ENCODE results near the gene UBXN2A. TPM values are rescaled to one million over a fixed set of nuclear protein-coding genes. Genes with fewer than 3 reads are reported as not detected.

The UBXN2A gene
- total and polyA plus RNA-seq, 8 donors = 2.4 to 9.0 (median 4.8) TPM

GRCh38 chr2:24007693-24008092 is 67.4 kb downstream of the UBXN2A start:
- no peak for TF ChIP-seq CTCF (IDR thresholded peaks at IDR 0.05)
- no peak for ATAC-seq
- H3K4me3 ChIP-seq = no peak overlapping the region

GRCh38 chr2:24008672-24009366 is 68.6 kb downstream of the UBXN2A start:
- intact Hi-C loops (cut with DNase I) = no loop called here
- Histone ChIP-seq H3K36me3 (no peaks in the 10 kb centered on the region), H3K27me3 (peaks cover 0 to 13% (median 0%) of the 10 kb centered on the region in 4 donors), H3K4me3 (no peak overlapping the region), H3K27ac (no peak overlapping the region), H3K9me3 (no peaks in the 10 kb centered on the region), H3K4me1 (peaks cover 0 to 7% (median 0%) of the 10 kb centered on the region in 3 donors)
- TF ChIP-seq CTCF (IDR thresholded peaks at IDR 0.05) = no peak
- WGBS, 2 donors = 58 to 73% methylated on average over 13 of the region's 13 CpGs
- DNase-seq (no peak), FAIRE-seq (no peak), ATAC-seq (no peak)

More at GRCh38 chr2:24007693-24008092, 67.4 kb downstream of the UBXN2A start:
- no peaks in the 10 kb centered on the region for H3K36me3 ChIP-seq
- no peak for DNase-seq
- H3K27ac ChIP-seq = no peak overlapping the region
- peaks cover 0 to 13% (median 0%) of the 10 kb centered on the region in 4 donors for H3K27me3 ChIP-seq
- no peak for FAIRE-seq
- intact Hi-C loops (cut with DNase I) = no loop called here
- peaks cover 0 to 7% (median 0%) of the 10 kb centered on the region in 3 donors for H3K4me1 ChIP-seq
- H3K9me3 ChIP-seq = no peaks in the 10 kb centered on the region

- no peak for TF ChIP-seq CTCF (IDR thresholded peaks at IDR 0.05)
- ATAC-seq (no peak), DNase-seq (no peak), FAIRE-seq (no peak)
- peak overlapping the region in 1 of 4 donors; percentile 48 for H3K4me3 ChIP-seq
- H3K27ac ChIP-seq = no peak overlapping the region
- H3K27me3 ChIP-seq = peaks cover 0 to 13% (median 0%) of the 10 kb centered on the region in 4 donors
- H3K4me1 ChIP-seq = peaks cover 0 to 7% (median 0%) of the 10 kb centered on the region in 3 donors
- 44 to 47% methylated on average over 9 of the region's 9 CpGs for whole genome bisulfite sequencing, 2 donors
- H3K36me3 ChIP-seq = no peaks in the 10 kb centered on the region
- intact Hi-C loops (cut with DNase I) = no loop called here
- no peaks in the 10 kb centered on the region for H3K9me3 ChIP-seq
Observed at GRCh38 chr2:24009367-24009679, 69.1 kb downstream of the UBXN2A start.

GRCh38 chr2:24009680-24010476 is 69.6 kb downstream of the UBXN2A start, which contains the start of gene MFSD2B:
TSS of gene MFSD2B (plus strand) at chr2:24010085. CDS start at chr2:24010097, 12 bp downstream.
- intact Hi-C loops (cut with DNase I) = no loop called here
- ATAC-seq = peak; percentile 27 to 53 (median 38)

More at GRCh38 chr2:24009680-24010476, 69.6 kb downstream of the UBXN2A start, which contains the start of gene MFSD2B:
- H3K4me1 ChIP-seq = peaks cover 0 to 7% (median 0%) of the 10 kb centered on the region in 3 donors
- H3K9me3 ChIP-seq = no peaks in the 10 kb centered on the region
- no peaks in the 10 kb centered on the region for H3K36me3 ChIP-seq
- FAIRE-seq = no peak
- 3 to 4% methylated on average over 67 to 75 of the region's 75 CpGs for WGBS, 2 donors
- DNase-seq = peak in 1 of 6 donors; percentile 58
- no peak for TF ChIP-seq CTCF (IDR thresholded peaks at IDR 0.05)
- H3K4me3 ChIP-seq = peak within 1 kb of the TSS in 2 of 4 donors; percentile 26 to 48
- H3K27ac ChIP-seq = no peak within 1 kb of the TSS
- peaks cover 0 to 13% (median 0%) of the 10 kb centered on the region in 4 donors for H3K27me3 ChIP-seq

Measured in pancreas (tissue), 10 donors.